ENCODE data around the gene OR10AD1. TPM values are rescaled to one million over a fixed set of nuclear protein-coding genes. Genes with fewer than 3 reads are reported as not detected.
A peak's percentile ranks its signal among the peaks of the same experiment; 100 is the strongest.

Gene OR10AD1
- total RNA-seq, 2 experiments from 2014 or later, result not detected

DNA sequence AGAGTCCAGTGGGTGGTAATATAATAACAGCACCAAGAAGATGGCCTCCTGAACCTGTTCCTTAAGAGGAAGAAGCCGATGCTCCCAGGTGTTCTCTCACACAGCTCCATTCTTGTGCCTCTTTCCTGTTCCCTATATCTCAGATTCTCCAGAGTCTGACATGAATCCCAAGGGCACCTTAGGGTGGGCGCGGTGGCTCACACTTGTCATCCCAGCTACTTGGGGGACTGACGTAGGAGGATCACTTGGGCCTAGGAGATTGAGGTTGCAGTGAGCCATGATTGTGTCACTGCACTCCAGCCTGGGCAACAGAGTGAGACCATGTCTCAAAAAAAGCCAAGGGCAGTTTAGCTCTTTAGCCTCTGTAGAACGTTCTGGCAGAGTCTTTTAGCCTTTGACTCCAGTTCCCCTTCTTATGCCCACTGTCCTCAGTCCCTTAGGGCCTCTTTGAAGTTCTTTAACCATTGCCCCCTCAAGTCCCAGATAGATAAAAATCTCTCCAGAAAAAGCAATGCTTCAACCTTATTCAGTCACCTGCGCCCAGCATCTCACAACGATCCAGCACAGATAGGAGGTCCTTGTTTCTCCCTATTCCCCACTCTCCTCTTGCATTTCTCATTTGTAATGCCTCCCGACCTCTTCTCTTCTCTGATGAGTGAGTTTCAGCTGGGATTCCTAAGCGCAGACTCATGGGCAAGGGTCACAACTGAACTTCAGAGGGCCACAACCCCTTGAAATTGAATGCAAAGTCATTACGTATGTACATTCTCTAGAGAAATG is 15.0 kb downstream of the OR10AD1 start:
- POLR2A ChIA-PET, result interaction anchor here (3.6 kb wide), 1 partner anchor 10 kb away, joined by 30 read pairs; no protein-coding TSS in a partner anchor
- H3K27me3 Mint-ChIP-seq, result peaks cover 50% of the 10 kb centered on the region
- no peak for DNase-seq
- H3K27ac Mint-ChIP-seq, result no peak overlapping the region
- H3K4me1 Mint-ChIP-seq, result peaks cover 25% of the 10 kb centered on the region
- H3K4me3 Mint-ChIP-seq, result no peak overlapping the region
- H3K9me3 Mint-ChIP-seq, result no peaks in the 10 kb centered on the region
- CTCF ChIA-PET, result interaction anchor here (1.0 to 8.1 kb wide), 2 partner anchors 11 to 12 kb away, joined by 3 to 94 read pairs; partner anchors contain the start of gene OR10AD1
- H3K36me3 Mint-ChIP-seq (ENCODE audit: low read depth), result no peaks in the 10 kb centered on the region

GRCh38 chr12:48185181-48185919 is 17.7 kb downstream of the OR10AD1 start:
- peaks cover 59% of the 10 kb centered on the region for H3K27me3 Mint-ChIP-seq
- POLR2A ChIA-PET, result interaction anchor here (1.0 to 3.6 kb wide), 2 partner anchors 9 to 13 kb away, joined by 3 to 30 read pairs; no protein-coding TSS in a partner anchor
- H3K4me3 Mint-ChIP-seq, result no peak overlapping the region

GRCh38 chr12:48184549-48184922 is 18.6 kb downstream of the OR10AD1 start:
- H3K4me3 Mint-ChIP-seq, result peak overlapping the region; percentile 86
- peaks cover 59% of the 10 kb centered on the region for H3K27me3 Mint-ChIP-seq
- H3K9me3 Mint-ChIP-seq, result no peaks in the 10 kb centered on the region
- H3K36me3 Mint-ChIP-seq (ENCODE audit: low read depth), result no peaks in the 10 kb centered on the region
- ChIA-PET CTCF (interaction anchor here (1.6 to 8.1 kb wide), 2 partner anchors 16 to 27 kb away, joined by 4 to 94 read pairs; partner anchors contain the start of genes ASB8 and OR10AD1), POLR2A (interaction anchor here (2.5 kb wide), 1 partner anchor 14 kb away, joined by 25 read pairs; no protein-coding TSS in a partner anchor)
- peaks cover 30% of the 10 kb centered on the region for H3K4me1 Mint-ChIP-seq
- DNase-seq, result no peak
- no peak overlapping the region for H3K27ac Mint-ChIP-seq

More at GRCh38 chr12:48185181-48185919, 17.7 kb downstream of the OR10AD1 start:
- H3K9me3 Mint-ChIP-seq, result no peaks in the 10 kb centered on the region
- peaks cover 35% of the 10 kb centered on the region for H3K4me1 Mint-ChIP-seq
- no peak overlapping the region for H3K27ac Mint-ChIP-seq
- CTCF ChIA-PET, result interaction anchor here (1.6 to 8.1 kb wide), 2 partner anchors 15 to 28 kb away, joined by 4 to 94 read pairs; partner anchors contain the start of genes ASB8 and OR10AD1
- H3K36me3 Mint-ChIP-seq (ENCODE audit: low read depth), result no peaks in the 10 kb centered on the region
- DNase-seq, result no peak

DNA sequence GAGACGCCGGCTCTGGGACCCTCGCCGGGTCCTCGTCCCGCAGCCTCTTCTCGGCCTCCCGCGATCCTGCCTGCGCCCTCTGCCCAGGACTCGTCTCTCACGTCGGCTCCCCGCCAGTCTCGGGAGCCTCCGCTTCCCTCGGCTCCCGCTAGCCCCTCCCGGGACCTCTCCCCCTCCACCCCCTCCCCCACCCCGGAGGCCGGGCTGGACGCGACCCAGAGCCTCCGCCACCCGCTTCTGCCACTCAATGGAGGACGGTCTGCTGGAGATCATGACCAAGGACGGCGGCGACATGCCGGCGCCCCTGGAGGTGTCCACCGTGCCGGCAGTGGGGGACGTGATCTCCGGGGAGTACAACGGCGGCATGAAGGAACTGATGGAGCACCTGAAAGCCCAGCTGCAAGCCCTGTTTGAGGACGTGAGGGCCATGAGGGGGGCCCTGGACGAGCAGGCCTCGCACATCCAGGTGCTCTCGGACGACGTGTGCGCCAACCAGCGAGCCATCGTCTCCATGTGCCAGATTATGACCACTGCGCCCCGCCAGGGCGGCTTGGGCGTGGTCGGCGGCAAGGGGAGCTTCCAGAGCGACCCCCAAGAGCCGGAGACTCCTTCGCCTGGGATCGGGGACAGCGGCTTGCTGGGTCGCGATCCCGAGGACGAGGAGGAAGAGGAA is 19.1 kb downstream of the OR10AD1 start:
- no peak for DNase-seq
- Mint-ChIP-seq H3K27me3 (peaks cover 61% of the 10 kb centered on the region), H3K36me3 (ENCODE audit: low read depth) (no peaks in the 10 kb centered on the region), H3K4me3 (peak overlapping the region; percentile 86), H3K27ac (no peak overlapping the region), H3K4me1 (peaks cover 28% of the 10 kb centered on the region), H3K9me3 (no peaks in the 10 kb centered on the region)
- ChIA-PET POLR2A (interaction anchor here (1.4 to 2.5 kb wide), 2 partner anchors 10 to 14 kb away, joined by 6 to 25 read pairs; no protein-coding TSS in a partner anchor), CTCF (interaction anchor here (1.0 to 8.1 kb wide), 7 partner anchors 9 to 441 kb away, joined by 3 to 94 read pairs (median 4); partner anchors contain the start of genes ASB8, OR10AD1 and RAPGEF3)

- POLR2A ChIA-PET, result interaction anchor here (0.6 to 2.5 kb wide), 4 partner anchors 9 to 476 kb away, joined by 3 to 25 read pairs (median 12); partner anchors contain the start of gene ASB8
- peak; percentile 80 for DNase-seq
- Mint-ChIP-seq H3K4me3 (peak within 1 kb of the TSS; percentile 86), H3K36me3 (ENCODE audit: low read depth) (no peaks in the 10 kb centered on the region), H3K27me3 (peaks cover 62% of the 10 kb centered on the region), H3K27ac (peak within 1 kb of the TSS; percentile 30), H3K4me1 (peaks cover 28% of the 10 kb centered on the region), H3K9me3 (no peaks in the 10 kb centered on the region)
- CTCF ChIA-PET, result interaction anchor here (0.6 to 8.1 kb wide), 21 partner anchors 9 to 477 kb away, joined by 3 to 94 read pairs (median 4); partner anchors contain the start of genes ASB8, OR10AD1, RAPGEF3 and RPAP3
Measured at GRCh38 chr12:48183091-48183875, 19.8 kb downstream of the OR10AD1 start, which contains the start of gene CCDC184. TSS of gene CCDC184 (plus strand) at chr12:48183644. CDS start at chr12:48184123, 479 bp downstream.

DNA sequence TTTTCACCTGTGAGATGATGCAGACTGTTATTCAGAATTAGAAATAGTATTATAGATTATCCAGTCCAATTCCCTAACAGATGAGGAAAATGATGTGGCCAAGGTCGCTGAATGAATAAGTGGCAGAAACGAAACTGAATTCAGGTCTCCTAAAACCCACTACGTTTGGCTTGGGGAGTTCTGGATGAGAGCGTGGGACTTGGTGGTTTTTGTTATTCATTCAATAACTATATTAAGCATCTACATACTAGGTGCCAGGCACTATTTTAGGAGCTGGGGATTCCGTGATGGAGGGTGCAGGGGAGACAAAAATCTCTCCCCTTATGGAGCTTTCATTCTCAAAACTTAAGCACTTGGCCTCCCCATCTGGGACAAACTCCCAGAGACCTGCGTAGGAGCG is 20.5 kb downstream of the OR10AD1 start:
- no peaks in the 10 kb centered on the region for H3K9me3 Mint-ChIP-seq
- ChIA-PET POLR2A (interaction anchor here (0.6 to 2.5 kb wide), 4 partner anchors 9 to 475 kb away, joined by 3 to 25 read pairs (median 12); partner anchors contain the start of gene ASB8), CTCF (interaction anchor here (0.6 to 8.1 kb wide), 21 partner anchors 9 to 477 kb away, joined by 3 to 94 read pairs (median 4); partner anchors contain the start of genes ASB8, OR10AD1, RAPGEF3 and RPAP3)
- H3K27me3 Mint-ChIP-seq, result peaks cover 62% of the 10 kb centered on the region
- DNase-seq, result no peak
- peak overlapping the region; percentile 86 for H3K4me3 Mint-ChIP-seq
- H3K4me1 Mint-ChIP-seq, result peaks cover 28% of the 10 kb centered on the region
- H3K36me3 Mint-ChIP-seq (ENCODE audit: low read depth), result no peaks in the 10 kb centered on the region
- peak overlapping the region; percentile 30 for H3K27ac Mint-ChIP-seq

DNA sequence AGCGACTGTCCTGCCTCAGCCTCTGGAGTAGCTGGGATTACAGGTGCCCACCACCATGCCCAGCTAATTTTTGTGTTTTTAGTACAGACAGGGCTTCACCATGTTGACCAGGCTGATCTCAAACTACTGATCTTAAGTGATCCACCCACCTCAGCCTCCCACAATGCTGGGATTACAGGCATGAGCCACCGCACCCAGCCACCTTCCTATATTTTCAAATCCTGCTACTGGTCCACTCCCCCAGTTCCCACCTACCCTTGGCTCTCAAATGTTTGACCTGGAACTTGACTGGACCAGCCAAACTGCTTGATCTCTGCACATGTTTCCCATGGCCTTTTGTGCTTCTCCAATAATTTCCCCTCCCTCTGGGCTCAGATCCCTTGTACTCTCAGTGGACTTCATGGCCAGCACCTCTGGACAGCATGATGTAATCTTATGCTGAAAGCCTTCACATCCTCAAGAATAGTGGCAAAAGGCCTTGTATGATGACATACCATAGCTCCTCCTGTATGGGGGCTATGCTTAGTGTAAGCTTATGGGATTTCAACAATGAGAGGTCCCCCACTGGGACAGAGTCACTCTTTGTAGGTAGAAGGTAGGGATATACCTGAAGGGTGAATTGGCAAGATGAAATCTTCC is 22.1 kb downstream of the OR10AD1 start:
- Mint-ChIP-seq H3K4me3 (no peak overlapping the region), H3K9me3 (no peaks in the 10 kb centered on the region), H3K36me3 (ENCODE audit: low read depth) (no peaks in the 10 kb centered on the region), H3K27ac (no peak overlapping the region), H3K4me1 (peaks cover 32% of the 10 kb centered on the region), H3K27me3 (peaks cover 52% of the 10 kb centered on the region)
- no peak for DNase-seq
- CTCF ChIA-PET, result no interaction called here
- POLR2A ChIA-PET, result interaction anchor here (0.7 to 1.6 kb wide), 3 partner anchors 16 to 74 kb away, joined by 3 read pairs; partner anchors contain the start of gene SENP1

DNA sequence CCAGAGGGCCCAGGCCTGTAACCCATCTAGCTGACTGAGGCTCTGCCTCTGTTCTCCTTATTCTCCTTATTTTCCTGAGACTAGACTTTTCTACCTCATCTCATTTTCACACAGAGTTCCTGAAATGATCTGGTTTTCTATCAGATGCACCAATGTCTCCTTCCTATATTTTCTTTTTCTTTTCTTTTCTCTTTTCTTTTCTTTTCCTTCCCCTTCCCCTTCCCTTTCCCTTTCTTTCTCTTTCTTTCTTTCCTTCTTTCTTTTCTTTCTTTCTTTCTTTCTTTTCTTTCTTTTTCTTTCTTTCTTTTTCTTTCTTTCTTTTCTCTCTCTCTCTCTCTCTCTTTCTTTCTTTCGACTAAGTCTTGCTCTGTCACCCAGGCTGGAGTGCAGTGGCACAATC is 22.7 kb downstream of the OR10AD1 start:
- Mint-ChIP-seq H3K36me3 (ENCODE audit: low read depth) (no peaks in the 10 kb centered on the region), H3K27ac (no peak overlapping the region), H3K4me1 (peaks cover 32% of the 10 kb centered on the region), H3K9me3 (no peaks in the 10 kb centered on the region), H3K27me3 (peaks cover 47% of the 10 kb centered on the region), H3K4me3 (no peak overlapping the region)
- ChIA-PET POLR2A (interaction anchor here (1.1 to 1.6 kb wide), 2 partner anchors 17 to 74 kb away, joined by 3 read pairs; partner anchors contain the start of gene SENP1), CTCF (no interaction called here)
- no peak for DNase-seq

DNA sequence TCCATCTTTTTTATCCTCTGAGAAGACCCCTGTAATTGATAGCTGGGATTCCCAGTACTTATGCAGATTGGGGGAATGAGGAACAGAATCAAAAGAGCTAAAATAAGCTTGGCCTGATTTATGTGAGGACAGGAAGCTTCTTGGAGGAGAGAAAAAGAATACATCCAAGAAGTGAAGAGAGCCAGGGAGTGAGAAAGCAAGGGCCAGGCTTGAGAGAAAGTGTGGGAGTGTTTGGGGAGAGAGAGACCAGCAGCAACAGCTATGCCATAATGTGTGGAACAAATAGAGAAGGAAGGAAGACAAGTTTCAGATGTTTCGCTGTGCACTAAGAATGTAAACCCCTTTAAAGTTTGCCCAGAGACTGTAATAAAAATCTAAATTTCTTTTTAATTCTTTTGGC is 23.6 kb downstream of the OR10AD1 start:
- ChIA-PET CTCF (interaction anchor here (0.8 to 0.9 kb wide), 2 partner anchors 19 to 439 kb away, joined by 3 read pairs; no protein-coding TSS in a partner anchor), POLR2A (interaction anchor here (1.1 kb wide), 1 partner anchor 18 kb away, joined by 3 read pairs; no protein-coding TSS in a partner anchor)
- H3K27me3 Mint-ChIP-seq, result peaks cover 37% of the 10 kb centered on the region
- DNase-seq, result no peak
- H3K4me3 Mint-ChIP-seq, result no peak overlapping the region
- no peaks in the 10 kb centered on the region for H3K9me3 Mint-ChIP-seq
- no peaks in the 10 kb centered on the region for H3K36me3 Mint-ChIP-seq (ENCODE audit: low read depth)
- H3K4me1 Mint-ChIP-seq, result peaks cover 34% of the 10 kb centered on the region
- no peak overlapping the region for H3K27ac Mint-ChIP-seq

DNA sequence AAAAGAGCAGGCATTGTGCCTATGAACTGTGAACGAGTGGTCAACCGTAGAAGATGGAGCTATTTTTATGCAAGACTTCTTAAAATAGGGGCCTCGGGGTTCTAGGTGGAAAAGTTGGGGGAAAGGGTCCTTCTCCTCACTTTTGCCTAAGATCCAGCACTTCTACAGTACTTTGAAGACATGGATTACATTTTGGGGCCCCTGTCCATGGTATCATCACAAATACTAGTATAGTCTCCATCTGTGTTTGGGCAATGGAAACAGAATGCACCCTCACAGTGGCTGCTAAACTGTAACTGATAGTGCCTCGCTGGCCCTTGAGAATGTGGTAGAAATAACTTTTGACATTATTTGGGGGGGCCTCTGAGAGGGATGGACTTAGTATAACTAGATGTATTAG is 25.1 kb downstream of the OR10AD1 start:
- ChIA-PET POLR2A (interaction anchor here (0.6 to 0.9 kb wide), 2 partner anchors 175 to 198 kb away, joined by 3 to 4 read pairs; no protein-coding TSS in a partner anchor), CTCF (interaction anchor here (0.6 to 1.6 kb wide), 3 partner anchors 9 to 20 kb away, joined by 3 to 4 read pairs (median 3); no protein-coding TSS in a partner anchor)
- Mint-ChIP-seq H3K4me1 (peaks cover 29% of the 10 kb centered on the region), H3K27ac (no peak overlapping the region), H3K36me3 (ENCODE audit: low read depth) (no peaks in the 10 kb centered on the region), H3K27me3 (peaks cover 32% of the 10 kb centered on the region), H3K9me3 (no peaks in the 10 kb centered on the region), H3K4me3 (no peak overlapping the region)
- no peak for DNase-seq

DNA sequence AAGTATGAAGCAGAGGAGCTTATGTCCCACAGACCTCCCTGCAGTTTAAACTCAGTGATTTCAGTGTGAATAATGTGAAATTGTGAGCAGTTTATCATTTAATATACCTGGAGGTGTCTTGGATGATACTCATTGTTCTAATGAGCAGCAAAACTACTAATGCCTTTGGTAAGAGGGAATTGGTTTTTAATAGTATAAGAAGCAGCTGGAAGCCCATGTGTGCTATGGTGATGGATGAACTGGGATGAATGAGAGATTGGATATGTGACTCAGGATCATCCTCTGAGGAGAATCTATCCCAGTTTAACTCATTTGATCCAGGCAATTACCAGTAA is 26.7 kb downstream of the OR10AD1 start:
- Mint-ChIP-seq H3K9me3 (no peaks in the 10 kb centered on the region), H3K4me1 (peaks cover 18% of the 10 kb centered on the region), H3K4me3 (peak overlapping the region; percentile 35), H3K27ac (peak overlapping the region; percentile 63), H3K27me3 (peaks cover 28% of the 10 kb centered on the region), H3K36me3 (ENCODE audit: low read depth) (no peaks in the 10 kb centered on the region)
- no peak for DNase-seq
- ChIA-PET POLR2A (interaction anchor here (1.2 to 1.4 kb wide), 3 partner anchors 9 to 24 kb away, joined by 3 to 7 read pairs (median 3); no protein-coding TSS in a partner anchor), CTCF (interaction anchor here (1.2 to 1.4 kb wide), 2 partner anchors 19 to 213 kb away, joined by 3 to 5 read pairs; partner anchors contain the start of genes ASB8 and TMEM106C)

All from activated CD4-positive, alpha-beta memory T cell treated with anti-CD3 and anti-CD28 coated beads, Interleukin-2, amount 10 ng/mL, durations not matched to agents 7 days and 5 days (primary cell).